Activated CD4-positive, alpha-beta memory T cell treated with anti-CD3 and anti-CD28 coated beads for 36 hours (primary cell): ENCODE data around the gene SEC16A. TPM values are rescaled to one million over a fixed set of nuclear protein-coding genes. Genes with fewer than 3 reads are reported as not detected.
A peak's percentile ranks its signal among the peaks of the same experiment; 100 is the strongest.

Experiments
- CTCF ChIA-PET: fragments of 350-600 bp; sonication (Branson Sonifier 250); formaldehyde crosslinking; loops from one replicate; lab custom pipeline; 2021; ENCODE audit warnings: antibody characterized with exemption, inconsistent platforms; lab: Charles Lee
- POLR2A ChIA-PET: fragments of 350-600 bp; sonication (Branson Sonifier 250); formaldehyde crosslinking; loops from one replicate; lab custom pipeline; 2021; ENCODE audit warnings: antibody characterized with exemption; lab: Charles Lee
- DNase-seq: peaks from one replicate; pipeline ENCODE4 v3.0.0-alpha.2; 2020
- H3K27ac Mint-ChIP-seq: one replicate; pipeline ENCODE4 v1.8.0; 2021; ENCODE audit warnings: mixed read lengths
- H3K27me3 Mint-ChIP-seq: one replicate; pipeline ENCODE4 v1.8.0; 2021; ENCODE audit warnings: mixed read lengths
- H3K36me3 Mint-ChIP-seq: one replicate; pipeline ENCODE4 v1.8.0; 2021; ENCODE audit warnings: mixed read lengths
- H3K4me1 Mint-ChIP-seq: one replicate; pipeline ENCODE4 v1.8.0; 2021; ENCODE audit warnings: low read depth, mixed read lengths
- H3K4me3 Mint-ChIP-seq: one replicate; pipeline ENCODE4 v1.8.0; 2021; ENCODE audit warnings: mild to moderate bottlenecking, mixed read lengths
- H3K9me3 Mint-ChIP-seq: one replicate; pipeline ENCODE4 v1.8.0; 2021; ENCODE audit warnings: mixed read lengths
- intact Hi-C: fragments of 100-400 bp; cut with micrococcal nuclease; formaldehyde crosslinking; loops from one replicate; pipeline ENCODE4 v1.15.1; 2023
- total RNA-seq, 2 experiments: library from RNA; stranded (reverse); gene quantifications; one replicate each; pipeline ENCODE4 v1.2.3, GENCODE V29; 2021

SEC16A gene
- total RNA-seq, 2 experiments from 2014 or later, result 54.1 to 57.0 TPM

DNA sequence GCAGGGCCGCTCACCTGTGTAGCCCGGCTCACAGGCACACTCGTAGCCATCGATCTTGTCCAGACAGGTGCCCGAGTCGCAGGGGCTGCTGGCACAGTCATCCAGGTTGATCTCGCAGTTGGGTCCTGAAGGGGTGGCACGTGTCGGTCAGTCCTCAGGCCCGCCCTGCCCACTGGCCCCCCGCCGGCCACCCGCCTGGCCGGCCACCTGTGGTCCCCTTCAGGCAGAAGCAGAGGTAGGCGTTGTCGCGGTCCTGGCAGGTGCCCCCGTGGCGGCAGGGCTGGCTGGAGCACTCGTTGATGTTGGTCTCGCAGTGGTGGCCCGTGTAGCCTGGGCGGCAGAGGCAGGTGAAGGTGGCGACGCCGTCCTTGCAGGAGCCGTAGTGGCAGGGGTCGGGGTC, 32.4 kb upstream of the SEC16A start:
- Mint-ChIP-seq H3K9me3 (no peaks in the 10 kb centered on the region), H3K4me3 (no peak overlapping the region), H3K27me3 (no peaks in the 10 kb centered on the region), H3K4me1 (no peaks in the 10 kb centered on the region), H3K36me3 (peaks cover 22% of the 10 kb centered on the region), H3K27ac (no peak overlapping the region)
- no peak for DNase-seq
- CTCF ChIA-PET, result no interaction called here
- POLR2A ChIA-PET, result no interaction called here
- intact Hi-C loops, result no loop called here

- ChIA-PET POLR2A (no interaction called here), CTCF (interaction anchor here (0.6 kb wide), 1 partner anchor 26 kb away, joined by 3 read pairs; no protein-coding TSS in a partner anchor)
- Mint-ChIP-seq H3K4me3 (no peak overlapping the region), H3K4me1 (no peaks in the 10 kb centered on the region), H3K27me3 (no peaks in the 10 kb centered on the region), H3K36me3 (peaks cover 26% of the 10 kb centered on the region), H3K9me3 (no peaks in the 10 kb centered on the region), H3K27ac (no peak overlapping the region)
- intact Hi-C loops, result no loop called here
- no peak for DNase-seq
Observed at GRCh38 chr9:136514022-136514714, 31.3 kb upstream of the SEC16A start.

DNA sequence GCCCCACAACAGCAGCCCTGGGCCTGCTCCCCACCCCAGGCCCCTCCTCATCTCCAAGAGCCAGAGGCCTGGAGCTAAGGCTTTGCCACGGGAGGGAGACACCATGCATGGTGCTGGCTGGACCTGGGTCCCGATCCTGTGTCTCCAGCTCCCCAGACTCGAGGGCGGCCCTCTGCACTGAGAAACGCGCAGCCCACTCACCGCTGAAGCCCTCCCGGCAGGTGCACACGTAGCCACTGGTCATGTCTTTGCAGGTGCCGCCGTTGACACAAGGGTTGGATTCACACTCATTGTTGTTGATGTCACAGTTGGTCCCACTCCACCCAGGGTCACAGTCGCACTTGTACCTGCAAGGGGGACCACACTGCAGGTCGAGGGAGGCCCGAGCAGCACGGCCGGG, 30.4 kb upstream of the SEC16A start:
- Mint-ChIP-seq H3K27ac (no peak overlapping the region), H3K4me3 (no peak overlapping the region), H3K27me3 (no peaks in the 10 kb centered on the region), H3K4me1 (no peaks in the 10 kb centered on the region), H3K9me3 (no peaks in the 10 kb centered on the region), H3K36me3 (peaks cover 27% of the 10 kb centered on the region)
- DNase-seq, result no peak
- POLR2A ChIA-PET, result no interaction called here
- CTCF ChIA-PET, result no interaction called here
- intact Hi-C loops, result no loop called here

GRCh38 chr9:136512651-136513071, 29.8 kb upstream of the SEC16A start:
- intact Hi-C loops, result no loop called here
- H3K36me3 Mint-ChIP-seq, result peaks cover 26% of the 10 kb centered on the region
- no peaks in the 10 kb centered on the region for H3K27me3 Mint-ChIP-seq
- POLR2A ChIA-PET, result no interaction called here
- H3K4me1 Mint-ChIP-seq, result no peaks in the 10 kb centered on the region
- CTCF ChIA-PET, result no interaction called here
- no peak overlapping the region for H3K27ac Mint-ChIP-seq
- no peak overlapping the region for H3K4me3 Mint-ChIP-seq
- H3K9me3 Mint-ChIP-seq, result no peaks in the 10 kb centered on the region
- peak; percentile 61 for DNase-seq

DNA sequence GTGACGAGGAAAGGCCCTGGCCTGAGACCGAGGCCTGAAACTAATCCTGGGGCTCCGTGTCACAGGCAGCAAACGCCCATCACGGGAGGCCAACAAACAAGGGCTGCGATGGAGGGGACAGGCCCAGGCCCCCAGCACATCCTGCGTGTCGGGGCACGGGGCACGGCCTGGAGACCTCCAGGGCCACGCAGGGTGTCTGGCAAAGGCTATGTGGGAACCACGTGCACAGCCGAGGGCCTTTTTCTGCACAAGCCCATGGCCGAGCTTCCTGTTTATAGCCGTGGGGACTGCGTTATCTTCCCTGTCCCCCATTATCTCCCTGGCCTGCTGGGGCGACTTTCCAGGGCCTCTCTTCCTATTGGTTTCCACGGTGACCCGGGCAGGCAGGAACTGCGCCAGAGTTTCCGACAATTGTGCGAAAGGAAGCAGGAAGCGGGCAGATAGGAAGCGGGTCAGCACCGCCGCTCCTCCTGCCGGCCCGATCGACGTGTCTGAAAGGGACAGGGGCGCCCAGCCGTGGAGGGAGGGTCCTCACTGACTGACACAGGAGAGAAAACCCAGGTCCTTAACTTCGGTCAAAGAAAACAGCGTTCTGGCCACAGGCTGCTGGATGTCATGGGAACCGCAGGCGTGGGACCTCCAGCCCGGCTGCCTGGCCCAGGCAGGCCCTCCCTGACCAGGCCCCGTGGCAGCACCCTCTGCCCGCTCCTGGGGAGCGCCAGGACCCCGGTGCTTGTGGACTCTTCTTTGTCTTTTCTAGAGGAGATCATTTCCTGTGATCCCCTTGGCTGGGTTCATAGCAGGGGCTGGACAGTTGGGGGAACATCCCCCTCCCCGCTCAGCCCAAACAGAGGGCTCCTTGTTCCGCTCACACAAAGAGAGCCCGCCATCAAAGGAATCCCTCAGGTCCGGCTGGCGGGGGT, 29.1 kb upstream of the SEC16A start:
- Mint-ChIP-seq H3K4me3 (no peak overlapping the region), H3K4me1 (no peaks in the 10 kb centered on the region), H3K27ac (no peak overlapping the region), H3K36me3 (peaks cover 23% of the 10 kb centered on the region), H3K9me3 (no peaks in the 10 kb centered on the region), H3K27me3 (no peaks in the 10 kb centered on the region)
- no peak for DNase-seq
- intact Hi-C loops, result no loop called here
- ChIA-PET CTCF (no interaction called here), POLR2A (no interaction called here)

GRCh38 chr9:136511144-136511669, 28.4 kb upstream of the SEC16A start:
- H3K4me3 Mint-ChIP-seq, result no peak overlapping the region
- no peak overlapping the region for H3K27ac Mint-ChIP-seq
- CTCF ChIA-PET, result no interaction called here
- H3K27me3 Mint-ChIP-seq, result no peaks in the 10 kb centered on the region
- intact Hi-C loops, result no loop called here
- no peaks in the 10 kb centered on the region for H3K9me3 Mint-ChIP-seq
- no peak for DNase-seq
- no peaks in the 10 kb centered on the region for H3K4me1 Mint-ChIP-seq
- POLR2A ChIA-PET, result no interaction called here
- H3K36me3 Mint-ChIP-seq, result peaks cover 23% of the 10 kb centered on the region

- H3K27me3 Mint-ChIP-seq, result no peaks in the 10 kb centered on the region
- no peaks in the 10 kb centered on the region for H3K4me1 Mint-ChIP-seq
- H3K36me3 Mint-ChIP-seq, result peaks cover 23% of the 10 kb centered on the region
- CTCF ChIA-PET, result no interaction called here
- H3K9me3 Mint-ChIP-seq, result no peaks in the 10 kb centered on the region
- DNase-seq, result no peak
- intact Hi-C loops, result no loop called here
- H3K4me3 Mint-ChIP-seq, result no peak overlapping the region
- POLR2A ChIA-PET, result no interaction called here
- H3K27ac Mint-ChIP-seq, result no peak overlapping the region
Observed at GRCh38 chr9:136510561-136510960, 27.7 kb upstream of the SEC16A start.

DNA sequence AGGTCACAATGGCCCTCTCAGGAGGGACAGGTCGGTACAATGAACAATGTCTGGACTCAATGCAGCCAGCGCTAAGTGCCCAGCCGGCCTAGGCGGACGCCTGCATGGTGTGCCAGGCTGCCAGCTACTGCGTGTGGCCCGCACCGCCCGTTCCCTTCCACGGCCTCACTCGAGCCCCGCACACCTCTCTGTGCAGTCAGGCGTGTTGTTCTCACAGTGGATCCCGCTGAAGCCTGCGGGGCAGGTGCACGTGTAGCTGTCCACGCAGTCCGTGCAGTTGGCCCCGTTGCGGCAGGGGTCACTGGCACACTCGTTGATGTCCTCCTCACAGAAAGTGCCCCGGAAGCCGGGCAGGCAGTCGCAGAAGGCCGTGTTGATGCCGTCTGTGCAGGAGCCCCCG, 26.7 kb upstream of the SEC16A start:
- Mint-ChIP-seq H3K27ac (peak overlapping the region; percentile 67), H3K4me1 (no peaks in the 10 kb centered on the region), H3K9me3 (no peaks in the 10 kb centered on the region), H3K27me3 (no peaks in the 10 kb centered on the region), H3K36me3 (peaks cover 18% of the 10 kb centered on the region), H3K4me3 (no peak overlapping the region)
- intact Hi-C loops, result no loop called here
- ChIA-PET CTCF (interaction anchor here (0.9 to 1.4 kb wide), 2 partner anchors 21 to 24 kb away, joined by 4 to 5 read pairs; no protein-coding TSS in a partner anchor), POLR2A (interaction anchor here (0.6 to 1.0 kb wide), 2 partner anchors 24 to 218 kb away, joined by 3 read pairs; no protein-coding TSS in a partner anchor)
- DNase-seq, result no peak

- H3K4me1 Mint-ChIP-seq, result no peaks in the 10 kb centered on the region
- peak overlapping the region; percentile 67 for H3K27ac Mint-ChIP-seq
- H3K9me3 Mint-ChIP-seq, result no peaks in the 10 kb centered on the region
- ChIA-PET CTCF (interaction anchor here (0.9 to 1.4 kb wide), 2 partner anchors 21 to 23 kb away, joined by 4 to 5 read pairs; no protein-coding TSS in a partner anchor), POLR2A (interaction anchor here (0.6 to 1.0 kb wide), 2 partner anchors 24 to 218 kb away, joined by 3 read pairs; no protein-coding TSS in a partner anchor)
- H3K27me3 Mint-ChIP-seq, result no peaks in the 10 kb centered on the region
- intact Hi-C loops, result no loop called here
- no peak overlapping the region for H3K4me3 Mint-ChIP-seq
- DNase-seq, result peak; percentile 58
- peaks cover 22% of the 10 kb centered on the region for H3K36me3 Mint-ChIP-seq
Observed at GRCh38 chr9:136508729-136509500, 26.1 kb upstream of the SEC16A start.

GRCh38 chr9:136507992-136508375, 25.1 kb upstream of the SEC16A start:
- POLR2A ChIA-PET, result no interaction called here

GRCh38 chr9:136507221-136507991, 24.6 kb upstream of the SEC16A start:
- H3K36me3 Mint-ChIP-seq, result peaks cover 19% of the 10 kb centered on the region

More at GRCh38 chr9:136507992-136508375, 25.1 kb upstream of the SEC16A start:
- Mint-ChIP-seq H3K4me3 (no peak overlapping the region), H3K27me3 (no peaks in the 10 kb centered on the region), H3K36me3 (peaks cover 16% of the 10 kb centered on the region), H3K27ac (no peak overlapping the region), H3K4me1 (no peaks in the 10 kb centered on the region), H3K9me3 (no peaks in the 10 kb centered on the region)
- CTCF ChIA-PET, result no interaction called here
- intact Hi-C loops, result no loop called here
- no peak for DNase-seq

More at GRCh38 chr9:136507221-136507991, 24.6 kb upstream of the SEC16A start:
- POLR2A ChIA-PET, result no interaction called here
- Mint-ChIP-seq H3K27me3 (no peaks in the 10 kb centered on the region), H3K9me3 (no peaks in the 10 kb centered on the region), H3K4me3 (no peak overlapping the region), H3K4me1 (no peaks in the 10 kb centered on the region), H3K27ac (no peak overlapping the region)
- no peak for DNase-seq
- intact Hi-C loops, result no loop called here
- CTCF ChIA-PET, result no interaction called here
